ENCODE data around the gene ANK2.

ANK2 gene

GRCh38 chr4:113049421-113050370, at the start of gene ANK2:
TSS of gene ANK2 (plus strand) at chr4:113049653. CDS start at chr4:113049729, 76 bp downstream.
- no peak for DNase-seq (ENCODE audit: low spot score)
- FAIRE-seq, result no peak

GRCh38 chr4:113003841-113004240, 45.6 kb upstream of the ANK2 start:
- FAIRE-seq (no peak), DNase-seq (ENCODE audit: low spot score) (no peak)

- FAIRE-seq, result no peak
- DNase-seq (ENCODE audit: low spot score), result no peak
These were observed 44.8 kb upstream of the ANK2 start for GRCh38 chr4:113004655-113005054.

- no peak for FAIRE-seq
- DNase-seq (ENCODE audit: low spot score), result no peak
These were observed 42.8 kb upstream of the ANK2 start for GRCh38 chr4:113006632-113007031.

- FAIRE-seq, result no peak
- DNase-seq (ENCODE audit: low spot score), result no peak
These were observed 42.3 kb upstream of the ANK2 start for GRCh38 chr4:113007151-113007550.

- DNase-seq (ENCODE audit: low spot score), result no peak
- FAIRE-seq, result no peak
These were observed 41.3 kb upstream of the ANK2 start for GRCh38 chr4:113008135-113008534.

- DNase-seq (ENCODE audit: low spot score) (no peak), FAIRE-seq (no peak)
These were observed 40.7 kb upstream of the ANK2 start for GRCh38 chr4:113008716-113009115.

- FAIRE-seq (no peak), DNase-seq (ENCODE audit: low spot score) (no peak)
These were observed 40.0 kb upstream of the ANK2 start for GRCh38 chr4:113009461-113009860.

- FAIRE-seq, result no peak
- no peak for DNase-seq (ENCODE audit: low spot score)
These were observed 37.2 kb upstream of the ANK2 start for GRCh38 chr4:113012122-113012725.

- FAIRE-seq, result no peak
- no peak for DNase-seq (ENCODE audit: low spot score)
These were observed 36.7 kb upstream of the ANK2 start for GRCh38 chr4:113012786-113013185.

GRCh38 chr4:113013751-113014150, 35.7 kb upstream of the ANK2 start:
- FAIRE-seq, result no peak
- no peak for DNase-seq (ENCODE audit: low spot score)

GRCh38 chr4:113016377-113016776, 33.1 kb upstream of the ANK2 start:
- FAIRE-seq (no peak), DNase-seq (ENCODE audit: low spot score) (no peak)

GRCh38 chr4:113020966-113021365, 28.5 kb upstream of the ANK2 start:
- FAIRE-seq (no peak), DNase-seq (ENCODE audit: low spot score) (no peak)

GRCh38 chr4:113024388-113024787, 25.1 kb upstream of the ANK2 start:
- FAIRE-seq, result no peak
- DNase-seq (ENCODE audit: low spot score), result no peak

GRCh38 chr4:113025416-113025815, 24.0 kb upstream of the ANK2 start:
- DNase-seq (ENCODE audit: low spot score) (no peak), FAIRE-seq (no peak)

- no peak for FAIRE-seq
- peak; percentile 8 for DNase-seq (ENCODE audit: low spot score)
These were observed 22.9 kb upstream of the ANK2 start for GRCh38 chr4:113026556-113026955.

GRCh38 chr4:113028074-113028473, 21.4 kb upstream of the ANK2 start:
- FAIRE-seq, result no peak
- DNase-seq (ENCODE audit: low spot score), result no peak

GRCh38 chr4:113031212-113031611, 18.2 kb upstream of the ANK2 start:
- FAIRE-seq (no peak), DNase-seq (ENCODE audit: low spot score) (no peak)

- FAIRE-seq (no peak), DNase-seq (ENCODE audit: low spot score) (no peak)
These were observed 8.7 kb upstream of the ANK2 start for GRCh38 chr4:113040793-113041192.

- FAIRE-seq (no peak), DNase-seq (ENCODE audit: low spot score) (no peak)
These were observed 7.0 kb upstream of the ANK2 start for GRCh38 chr4:113042502-113042901.

- no peak for DNase-seq (ENCODE audit: low spot score)
- FAIRE-seq, result no peak
These were observed 5.9 kb upstream of the ANK2 start for GRCh38 chr4:113043591-113043990.

GRCh38 chr4:113050371-113050755, 910 bp downstream of the ANK2 start:
- DNase-seq (ENCODE audit: low spot score) (no peak), FAIRE-seq (no peak)

GRCh38 chr4:113050837-113051236, 1.4 kb downstream of the ANK2 start:
- DNase-seq (ENCODE audit: low spot score), result no peak
- no peak for FAIRE-seq

Data from RCC 7860 (cell line).